ENCODE measurements around the gene DYNLT1.

GRCh38 chr6:158688860-158689259 is 44.3 kb upstream of the DYNLT1 start:
- TF ChIP-seq CTCF (IDR thresholded peaks at IDR 0.05) = no peak
- TF ChIP-seq POLR2A (IDR thresholded peaks at IDR 0.05) = no peak

Measured in adrenal gland (tissue), 5 donors.